NCI-H2196 (cell line): Measurements from ENCODE around the gene MARK4.

Source experiments
- DNase-seq: peaks from one replicate; lab custom pipeline; 2025; ENCODE audit not compliant: unreplicated experiment; lab: John Stamatoyannopoulos, UW

MARK4 gene

DNA sequence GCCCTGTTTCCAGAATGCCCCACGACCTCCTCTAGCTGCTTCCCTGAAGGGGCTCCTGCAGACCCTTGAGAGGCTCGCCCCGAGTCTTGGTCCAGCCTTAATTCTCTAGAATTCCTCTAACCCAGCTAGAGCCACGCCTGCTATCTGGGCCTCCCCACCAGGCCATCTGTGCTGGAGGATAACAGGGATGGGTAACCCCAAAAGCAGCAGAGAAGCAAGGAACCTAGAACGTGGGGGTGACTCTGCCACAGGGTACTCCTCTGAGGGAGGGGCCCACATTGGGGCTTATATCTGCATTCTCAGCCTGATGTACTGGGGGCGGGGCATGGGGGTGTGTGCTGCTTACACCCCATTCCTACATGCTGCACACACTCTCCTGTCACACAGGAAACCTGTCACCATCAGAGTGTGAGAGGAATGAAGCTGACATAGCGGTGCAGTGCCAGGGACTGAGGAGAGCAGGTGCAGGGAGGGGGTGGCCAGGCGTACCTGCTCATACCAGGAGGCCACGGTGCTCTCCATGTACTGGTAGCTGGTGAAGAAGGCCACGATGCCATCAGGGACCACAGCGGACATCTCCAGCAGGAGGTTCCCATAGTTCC, 103.3 kb downstream of the MARK4 start:
- DNase-seq, result no peak
